C4-2B (cell line): ENCODE data around the gene POLR3C.

Experiments
- CTCF ChIP-seq: fragments of 450-650 bp; conservative IDR thresholded peaks from 2 replicates; pipeline ENCODE4 v1.5.1; 2017; ENCODE audit warnings: mild to moderate bottlenecking
- ZFX ChIP-seq: fragments of 450-650 bp; IDR thresholded peaks from 2 replicates; pipeline ENCODE4 v1.6.1; 2017

- no peak for TF ChIP-seq CTCF
- no peak for TF ChIP-seq ZFX
Measured at GRCh38 chr1:145806408-145806807, 17.6 kb upstream of the POLR3C start.
